AML-193 (cell line): ENCODE measurements around the gene ZNF436.
"Not testable (repeated sequence)": the region's sequence is repeated elsewhere in the genome, so short reads cannot be mapped to it uniquely, and the experiment has no call there.

ENCODE experiments used
- DNase-seq, 2 experiments: peaks; one replicate each; lab custom pipeline; 2025; lab: John Stamatoyannopoulos, UW

Gene ZNF436

DNA sequence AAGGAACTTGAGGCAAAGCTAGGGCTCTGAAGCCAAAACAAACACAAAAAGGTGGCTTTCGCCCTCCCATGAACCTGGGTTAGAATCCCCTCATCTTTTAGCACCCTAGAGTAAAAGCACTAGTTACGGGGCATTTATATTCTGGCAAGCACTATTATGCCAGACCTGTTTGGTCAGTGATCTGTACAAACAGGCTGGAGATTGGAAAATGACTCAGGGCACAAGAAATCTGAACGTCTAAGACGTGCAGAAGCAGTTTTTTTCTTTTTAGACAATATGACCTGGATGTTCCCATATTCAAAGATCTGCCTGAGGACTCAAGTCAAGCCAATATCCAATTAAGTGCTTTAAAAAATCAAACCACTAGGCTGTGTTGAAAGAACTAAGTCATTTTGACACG, 3.0 kb downstream of the ZNF436 start:
- DNase-seq = no peak

DNA sequence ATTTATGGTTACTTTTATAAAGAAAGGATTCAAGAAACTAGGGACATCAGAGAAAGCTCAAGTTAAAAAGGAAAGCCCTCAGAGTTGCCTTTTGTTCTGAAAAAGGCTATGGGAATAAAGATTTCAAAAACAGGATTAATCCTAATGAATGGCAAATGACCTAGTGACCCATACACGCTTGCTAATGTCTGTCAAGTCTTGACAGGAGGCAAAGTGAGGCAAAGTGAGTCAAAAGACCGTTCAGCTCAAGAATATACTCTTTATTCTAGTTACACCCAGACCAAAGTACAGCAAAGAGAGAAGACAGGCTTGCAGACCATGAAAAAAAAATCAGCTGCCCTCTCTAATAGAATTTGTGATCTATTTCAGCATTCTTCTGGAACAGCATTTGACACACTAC, 3.5 kb downstream of the ZNF436 start:
- no peak for DNase-seq

DNA sequence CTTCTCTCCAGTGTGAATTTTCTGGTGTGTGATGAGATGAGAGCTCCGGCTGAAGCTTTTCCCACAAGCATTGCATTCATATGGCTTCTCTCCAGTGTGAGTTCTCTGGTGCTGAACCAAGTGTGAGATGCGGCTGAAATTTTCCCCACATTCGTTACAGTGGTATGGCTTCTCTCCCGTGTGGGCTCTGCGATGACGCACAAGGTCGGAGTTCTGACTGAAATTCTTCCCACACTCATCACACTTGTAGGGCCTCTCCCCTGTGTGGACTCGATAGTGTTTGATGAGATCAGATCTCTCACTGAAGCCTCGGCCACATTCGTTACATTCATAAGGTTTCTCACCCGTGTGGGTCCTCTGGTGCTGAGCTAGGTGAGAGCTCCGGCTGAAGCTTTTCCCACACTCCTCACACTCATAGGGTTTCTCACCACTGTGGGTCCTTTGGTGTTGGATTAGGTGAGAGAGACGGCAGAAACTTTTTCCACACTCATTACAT, 7.4 kb downstream of the ZNF436 start:
- DNase-seq = no peak

DNA sequence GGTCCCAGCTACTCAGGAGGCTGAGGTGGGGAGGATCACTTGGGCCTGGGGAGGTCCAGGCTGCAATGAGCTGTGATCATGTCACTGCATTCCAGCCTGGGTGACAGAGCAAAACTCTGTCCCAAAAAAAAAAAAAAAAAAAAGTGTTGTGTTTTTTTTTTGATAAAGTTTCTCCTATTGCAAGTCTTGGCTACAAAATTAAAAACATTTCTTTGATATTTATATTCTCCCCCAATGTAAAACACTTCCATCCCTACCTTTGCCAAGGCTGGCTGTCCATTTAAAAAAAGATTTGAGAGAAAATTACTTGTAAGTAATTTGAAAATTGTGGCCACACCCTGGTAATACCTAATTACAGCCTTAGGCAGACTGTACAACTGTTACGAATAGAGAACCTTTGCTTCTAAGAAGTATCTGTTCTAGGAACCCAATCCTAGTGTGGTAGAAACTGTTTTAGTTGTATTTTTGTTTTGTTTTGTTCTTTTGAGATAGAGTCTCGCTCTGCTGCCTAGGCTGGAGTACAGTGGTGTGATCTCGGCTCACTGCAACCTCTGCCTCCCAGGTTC, 11.2 kb downstream of the ZNF436 start:
- no peak for DNase-seq

DNA sequence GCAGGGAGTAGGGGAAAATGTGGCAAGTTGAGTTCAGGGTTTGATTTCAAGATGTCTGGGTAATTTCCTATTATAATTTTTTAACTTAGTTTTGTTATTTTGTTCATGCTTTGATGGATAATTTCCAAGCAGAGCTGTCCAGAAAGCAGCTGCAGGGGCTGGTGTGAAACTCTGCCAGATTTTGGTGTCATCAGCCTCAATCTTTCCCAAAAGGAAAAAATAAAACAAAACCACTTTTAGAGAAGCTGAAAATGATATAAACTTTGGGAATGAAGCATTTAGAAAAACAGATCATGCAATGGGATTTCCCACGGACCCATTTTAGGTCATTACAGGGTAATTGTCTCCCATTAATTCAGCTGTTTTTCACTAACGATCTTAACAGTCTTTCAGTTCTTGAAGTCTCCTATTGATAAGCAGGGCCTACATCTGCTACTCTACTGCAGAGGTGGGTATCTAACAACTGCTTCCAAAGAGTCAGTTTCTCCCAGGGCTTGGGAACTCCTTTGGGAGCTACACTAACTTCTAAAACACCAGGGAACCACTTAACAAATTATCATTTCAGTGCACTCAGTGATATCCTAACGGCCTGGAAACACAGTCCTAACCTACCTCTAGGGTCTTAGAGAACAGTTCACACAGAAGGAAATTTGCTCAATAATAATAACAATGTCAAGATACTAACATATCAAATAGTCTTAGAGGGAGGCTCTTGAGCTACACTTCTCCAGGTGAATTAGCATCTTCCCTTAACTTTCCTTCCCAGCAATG, 12.3 kb downstream of the ZNF436 start:
- no peak for DNase-seq

DNA sequence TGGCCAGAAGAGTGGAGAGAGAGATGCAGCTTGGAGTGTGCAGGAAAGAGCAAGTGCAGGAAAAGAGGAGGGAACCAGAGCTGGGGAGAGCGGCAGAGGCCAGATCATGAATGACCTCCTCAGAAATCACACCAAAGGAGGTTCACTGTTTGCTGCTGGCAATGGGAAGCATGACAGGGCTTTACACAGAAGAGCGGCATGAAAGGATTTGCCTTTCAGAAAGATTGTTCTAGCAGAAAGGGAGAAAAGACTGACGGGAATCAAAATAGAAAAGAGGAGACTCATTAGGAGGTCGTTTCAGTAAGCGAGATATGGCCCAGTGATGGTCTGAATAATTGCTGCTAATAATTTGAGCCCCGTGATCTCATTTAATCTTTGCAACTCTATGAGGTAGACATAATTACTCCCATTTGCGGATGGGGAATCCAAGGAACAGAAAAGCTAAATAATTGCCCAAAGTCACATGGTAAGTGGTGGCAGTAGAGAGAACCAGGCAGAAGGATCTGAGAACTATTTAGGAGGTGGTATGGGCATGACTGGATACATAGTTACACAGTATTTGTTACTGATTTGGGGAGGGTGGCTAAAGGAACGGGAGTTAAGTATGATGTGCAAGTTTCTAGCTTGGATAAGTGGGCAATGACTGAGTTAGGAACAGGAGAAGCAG, 13.0 kb downstream of the ZNF436 start:
- DNase-seq = no peak

DNA sequence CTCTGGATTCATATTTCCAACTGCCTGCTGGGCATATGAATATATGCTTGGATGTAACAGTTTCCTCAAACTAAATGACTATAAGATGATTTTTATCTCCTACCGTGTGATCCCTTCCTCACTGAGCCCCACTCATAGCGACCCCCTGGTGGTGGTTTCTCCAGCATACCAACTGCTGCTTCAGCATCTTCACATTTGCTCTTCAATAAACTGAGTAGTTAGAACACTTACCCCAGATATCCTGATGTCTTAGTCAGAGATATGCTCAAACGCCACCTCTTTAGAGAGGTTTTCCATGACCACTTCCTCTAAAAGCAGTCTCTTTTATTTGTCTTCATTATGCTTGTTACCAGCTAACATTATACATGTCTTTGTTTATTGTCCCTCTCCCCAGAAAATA, 15.4 kb downstream of the ZNF436 start:
- DNase-seq = no peak

DNA sequence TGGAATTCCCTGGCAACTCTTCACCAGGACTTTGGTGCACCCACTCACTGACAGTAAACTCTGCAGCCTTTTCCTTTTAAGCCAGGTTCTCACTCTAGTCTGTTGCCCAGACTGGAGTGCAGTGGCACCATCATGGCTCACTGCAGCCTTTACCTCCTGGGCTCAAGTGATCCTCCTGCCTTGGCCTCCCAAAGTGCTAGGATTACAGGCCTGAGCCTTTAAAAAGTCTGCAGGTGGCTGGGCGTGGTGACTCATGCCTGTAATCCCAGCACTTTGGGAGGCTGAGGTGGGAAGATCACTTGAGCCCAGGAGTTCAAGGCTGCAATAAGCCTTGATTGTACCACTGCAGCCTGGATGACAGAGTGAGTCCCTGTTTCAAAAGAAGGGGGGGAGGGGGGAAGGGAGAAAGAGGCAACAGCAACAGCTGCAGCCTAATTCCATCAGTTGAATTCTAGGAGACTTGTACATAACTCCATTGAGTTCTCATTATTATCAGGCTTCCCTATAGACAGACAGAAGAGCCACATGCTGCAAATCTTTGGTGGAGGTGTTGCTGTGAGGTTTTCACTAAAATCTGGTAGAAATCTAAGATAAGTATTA, 17.4 kb downstream of the ZNF436 start:
- no peak for DNase-seq

DNA sequence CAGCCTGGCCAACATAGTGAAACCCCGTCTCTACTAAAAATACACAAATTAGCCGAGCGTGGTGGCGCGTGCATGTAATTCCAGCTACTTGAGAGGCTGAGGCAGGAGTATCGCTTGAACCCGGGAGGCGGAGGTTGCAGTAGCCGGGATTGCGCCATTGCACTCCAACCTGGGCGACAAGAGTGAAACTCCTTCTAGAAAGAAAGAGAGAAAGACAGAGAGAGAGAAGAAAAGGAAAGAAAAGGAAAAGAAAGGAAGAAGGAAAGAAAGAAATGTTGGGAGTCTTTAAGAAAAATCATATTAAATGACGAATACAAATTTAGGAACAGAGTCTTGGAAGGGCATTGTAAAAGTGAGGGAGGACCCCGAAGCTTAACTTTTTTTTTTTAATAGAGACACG, 23.7 kb downstream of the ZNF436 start:
- no peak for DNase-seq

DNA sequence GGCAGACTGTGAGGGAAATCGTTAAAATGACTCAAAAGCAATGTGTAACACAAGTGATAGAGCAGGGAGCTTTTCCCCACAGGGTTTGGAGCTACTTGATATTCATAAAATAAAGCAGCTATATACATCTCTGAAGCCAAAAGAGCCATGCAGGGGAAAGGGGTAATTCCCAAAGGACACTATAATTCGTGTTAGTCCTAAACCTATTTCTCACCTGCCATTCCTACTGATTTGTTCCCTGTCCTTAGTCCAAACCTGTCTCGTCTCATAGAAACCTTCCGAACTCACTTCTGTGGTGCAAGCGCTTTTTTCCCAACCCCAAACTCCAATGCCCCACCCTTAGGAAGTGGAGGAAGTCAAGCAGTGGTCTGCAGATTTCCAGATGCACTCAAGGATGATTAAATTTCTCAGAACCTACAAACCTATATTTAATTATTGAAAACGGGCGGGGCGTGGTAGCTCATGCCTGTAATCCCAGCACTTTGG, 24.6 kb downstream of the ZNF436 start:
- no peak for DNase-seq

DNA sequence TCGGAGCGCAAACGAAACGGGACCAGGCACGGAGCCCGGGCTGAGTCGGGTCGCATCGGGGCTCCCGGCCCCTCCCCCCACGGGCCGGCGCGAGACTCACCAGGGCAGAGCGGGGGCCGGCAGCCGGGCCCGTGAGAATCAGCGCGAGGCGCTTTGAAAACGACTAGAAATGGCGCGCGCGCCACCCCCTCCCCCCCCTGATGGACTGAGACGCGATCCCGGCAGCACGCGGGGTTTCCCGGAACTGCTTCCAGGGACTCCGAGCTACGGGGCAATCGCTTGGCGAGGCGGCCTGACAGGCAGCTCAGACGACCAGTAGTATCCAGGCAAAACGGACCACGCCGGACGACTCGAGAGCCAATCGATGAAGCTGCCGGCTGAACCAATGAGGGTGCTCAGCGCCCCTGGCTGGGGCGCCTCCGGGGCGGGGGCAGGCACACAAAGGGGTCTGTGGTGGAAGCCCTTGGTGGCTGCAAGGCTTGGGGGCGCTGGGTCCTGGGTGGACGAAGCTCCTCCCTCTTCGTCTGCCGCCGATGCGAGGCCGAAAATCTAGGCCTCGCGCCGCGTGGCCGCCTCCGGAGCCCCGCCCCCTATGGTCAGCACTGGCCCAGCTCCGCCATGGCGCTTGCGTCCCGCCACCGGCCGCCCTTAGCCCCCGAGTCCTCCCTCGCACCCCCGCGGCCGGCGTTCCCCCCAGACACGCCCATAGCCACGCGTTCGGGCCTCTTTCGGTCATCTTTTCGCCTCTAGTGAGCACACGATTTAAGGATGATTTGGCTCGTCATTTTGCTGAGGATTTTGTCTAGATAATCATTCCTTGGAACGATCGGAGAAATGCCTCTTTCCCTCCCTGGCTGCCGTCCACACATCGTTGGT, 25.3 kb downstream of the ZNF436 start, which contains the start of gene HNRNPR:
HNRNPR (minus strand) TSS at position 174 of the 876 bp plus-strand sequence. CDS start 3,276 bp downstream, outside the sequence.
- peak; percentile 97 to 99 for DNase-seq

DNA sequence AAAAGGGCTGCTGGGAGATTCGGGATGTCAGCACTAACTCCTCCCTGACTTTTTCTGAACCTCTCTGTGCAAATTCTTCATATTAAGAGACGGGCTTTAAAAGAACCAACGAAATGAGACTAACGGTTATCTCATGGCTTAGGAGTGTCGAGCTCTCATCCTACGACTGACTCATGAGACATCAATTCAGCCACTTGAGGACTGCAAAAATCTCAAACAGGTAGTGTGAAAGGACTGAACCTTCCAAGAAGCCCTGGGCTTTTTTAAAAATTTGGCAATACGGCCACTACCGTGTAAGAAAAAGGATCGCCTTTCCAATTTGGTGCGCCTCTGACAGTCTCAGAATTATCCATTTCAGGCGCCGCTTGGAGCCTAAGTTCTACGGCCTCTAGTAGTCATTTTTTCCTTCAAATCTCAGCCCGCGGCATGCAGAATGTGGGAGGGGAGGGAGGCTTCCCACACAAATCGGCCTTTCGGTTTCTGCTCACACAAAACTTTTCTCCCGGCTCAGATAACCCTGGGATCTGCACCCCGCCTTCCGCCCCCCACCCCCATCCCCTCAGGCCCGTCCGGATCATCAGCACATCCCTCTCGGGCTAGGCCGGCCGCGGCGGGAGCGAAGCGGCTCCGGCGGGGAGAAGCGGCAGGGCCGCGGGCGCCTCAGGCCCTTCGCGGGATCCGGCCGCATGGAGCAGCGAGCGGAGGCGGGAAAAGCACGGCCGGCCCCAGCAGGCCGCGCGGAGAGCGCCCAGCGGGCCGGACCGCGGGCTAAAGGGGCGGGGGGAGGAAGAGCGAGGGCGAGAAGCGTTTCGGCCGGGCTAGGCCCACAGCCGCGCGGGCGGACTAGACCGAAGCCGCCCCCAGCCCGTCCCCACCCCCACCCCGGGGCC, 26.2 kb downstream of the ZNF436 start:
- DNase-seq = peak in 1 of 2 experiments; percentile 29

DNA sequence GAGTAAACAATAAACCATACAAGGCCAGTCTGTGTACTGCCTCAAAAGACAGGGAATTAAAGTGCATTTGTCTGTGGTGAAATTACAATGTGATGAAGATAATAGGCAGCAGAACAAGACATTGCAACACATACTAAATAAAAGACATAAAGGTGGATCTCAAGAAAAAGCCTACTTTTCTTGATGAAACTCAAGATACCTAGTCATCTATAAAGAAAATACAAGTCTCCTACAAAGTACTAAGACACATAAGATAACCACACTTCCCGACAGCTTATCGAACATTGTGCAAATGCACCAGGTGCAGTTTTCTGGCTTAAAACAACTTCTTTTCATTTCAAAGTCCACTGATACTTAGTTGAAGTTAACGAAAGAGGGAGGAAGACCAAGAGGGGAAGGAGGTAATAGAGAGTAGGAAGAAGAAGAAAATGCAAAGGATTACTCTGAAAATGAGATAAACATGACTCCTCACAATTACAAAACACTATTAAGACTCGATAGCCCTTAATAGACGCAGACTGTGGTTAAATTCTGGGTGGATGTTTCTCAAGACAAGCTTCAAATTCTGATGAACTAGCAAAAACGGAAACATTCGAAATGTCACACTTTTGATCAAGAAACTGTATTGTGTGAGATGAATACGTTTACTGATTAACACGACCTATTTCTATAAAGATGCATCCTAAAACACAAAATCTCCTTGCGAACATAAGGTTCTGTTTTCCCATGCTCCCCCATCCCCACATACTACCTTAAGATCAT, 27.5 kb downstream of the ZNF436 start:
- DNase-seq = no peak

DNA sequence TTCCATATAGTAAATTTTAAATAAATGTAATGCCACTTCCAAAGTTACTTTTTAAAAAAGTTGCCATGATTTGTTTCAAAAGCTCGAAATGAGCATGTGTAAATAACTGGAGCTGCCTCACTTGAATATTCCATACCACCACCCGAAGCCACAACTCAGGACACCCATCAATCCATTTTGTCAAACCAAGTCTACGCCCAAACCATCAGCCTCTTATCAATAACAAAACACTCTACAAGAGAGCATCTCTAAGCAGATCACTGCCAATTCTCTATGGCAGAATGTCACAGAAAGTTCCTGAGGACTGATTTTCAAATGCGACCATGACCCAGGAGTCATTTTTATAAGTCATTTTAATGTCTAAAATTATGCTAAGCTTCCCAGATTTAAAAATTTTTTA, 30.0 kb downstream of the ZNF436 start:
- no peak for DNase-seq

DNA sequence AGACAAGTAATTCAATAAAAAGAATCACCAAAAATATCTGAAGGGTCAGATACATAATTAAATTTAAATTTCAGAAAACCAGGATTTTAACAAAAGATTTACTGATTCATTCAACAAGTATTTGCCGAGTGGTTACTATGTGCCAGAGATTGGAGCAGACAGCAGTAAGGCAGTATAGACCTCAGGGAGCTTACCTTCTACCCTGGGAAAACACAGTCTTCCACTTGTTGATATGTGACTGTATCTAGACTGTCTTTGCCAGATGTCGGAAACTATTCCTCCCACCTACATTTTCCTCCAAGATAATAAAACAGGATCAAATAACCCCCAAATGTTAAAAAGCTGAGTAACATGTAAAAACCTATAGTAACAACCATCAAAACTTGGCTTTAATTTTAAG, 31.8 kb downstream of the ZNF436 start:
- DNase-seq = no peak

DNA sequence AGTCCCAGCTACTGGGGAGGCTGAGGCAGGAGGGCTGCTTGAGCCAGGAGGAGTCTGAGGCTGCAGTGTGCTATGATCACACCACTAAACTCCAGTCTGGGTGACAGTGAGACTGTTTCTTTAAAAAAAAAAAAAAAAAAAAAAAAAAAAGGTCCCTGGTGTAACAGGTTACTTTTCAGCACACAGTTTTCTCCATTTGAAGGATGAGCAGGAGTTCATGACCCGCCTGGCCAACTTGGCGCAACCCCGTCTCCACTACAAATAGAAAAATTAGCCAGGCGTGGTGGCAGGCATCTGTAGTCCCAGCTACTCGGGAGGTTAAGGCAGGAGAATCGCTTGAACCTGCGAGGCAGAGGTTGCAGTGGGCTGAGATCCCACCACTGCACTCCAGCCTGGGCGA, 37.9 kb downstream of the ZNF436 start:
- DNase-seq = no peak

DNA sequence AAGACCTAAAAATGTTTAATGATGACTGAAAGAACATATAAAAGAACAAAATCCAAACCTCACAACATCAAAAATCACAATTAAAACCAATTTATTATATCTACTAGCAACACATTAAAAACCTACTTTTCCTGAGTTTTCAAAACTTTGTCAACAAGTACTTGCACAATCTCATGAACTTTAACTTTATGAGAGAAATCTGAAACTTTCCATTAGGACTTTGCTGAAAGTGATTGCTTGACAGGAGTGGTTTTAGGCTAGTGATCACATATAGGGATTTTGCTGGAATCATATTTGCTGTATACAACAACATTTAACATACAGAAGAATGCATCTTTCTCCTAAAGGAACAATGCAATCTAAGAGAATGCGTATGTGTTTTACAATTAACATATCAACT, 38.8 kb downstream of the ZNF436 start:
- no peak for DNase-seq

DNA sequence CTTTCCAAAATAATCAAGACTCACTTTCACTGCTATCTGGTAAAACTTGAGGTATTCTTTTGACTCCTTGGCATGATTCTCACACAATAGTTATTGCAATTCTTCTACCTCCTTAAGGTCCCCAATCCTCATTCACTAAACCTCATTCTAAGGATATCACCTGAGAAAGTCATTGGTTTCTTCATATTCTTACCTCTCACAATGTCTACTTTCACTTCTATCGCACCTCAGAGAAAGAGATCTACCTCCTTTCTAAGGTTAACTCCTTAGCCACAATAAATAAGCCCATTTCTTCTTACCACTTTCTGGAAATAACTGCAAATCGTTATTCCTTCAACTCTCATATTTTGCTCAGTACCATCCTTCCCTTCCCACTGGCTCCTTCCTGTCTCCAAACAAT, 44.2 kb downstream of the ZNF436 start:
- DNase-seq = no peak

DNA sequence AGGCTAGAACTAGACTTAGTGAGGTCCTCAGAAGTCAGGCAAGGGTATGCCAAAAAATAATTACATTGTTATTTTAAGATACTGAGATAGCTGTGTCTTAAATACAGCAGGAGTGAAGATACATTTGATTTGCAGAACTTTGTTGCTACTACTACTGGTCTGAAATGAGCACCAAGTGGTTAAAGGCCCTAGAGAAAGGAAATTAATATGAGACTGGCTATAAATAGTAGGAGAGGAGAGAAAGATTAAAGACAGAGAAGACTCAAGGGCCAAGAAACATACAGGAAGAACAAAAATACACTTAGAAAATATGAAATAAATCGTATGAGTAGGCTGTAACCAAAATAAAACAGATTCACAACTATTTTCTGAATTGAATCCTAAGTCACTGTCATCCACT, 46.9 kb downstream of the ZNF436 start:
- DNase-seq = no peak

DNA sequence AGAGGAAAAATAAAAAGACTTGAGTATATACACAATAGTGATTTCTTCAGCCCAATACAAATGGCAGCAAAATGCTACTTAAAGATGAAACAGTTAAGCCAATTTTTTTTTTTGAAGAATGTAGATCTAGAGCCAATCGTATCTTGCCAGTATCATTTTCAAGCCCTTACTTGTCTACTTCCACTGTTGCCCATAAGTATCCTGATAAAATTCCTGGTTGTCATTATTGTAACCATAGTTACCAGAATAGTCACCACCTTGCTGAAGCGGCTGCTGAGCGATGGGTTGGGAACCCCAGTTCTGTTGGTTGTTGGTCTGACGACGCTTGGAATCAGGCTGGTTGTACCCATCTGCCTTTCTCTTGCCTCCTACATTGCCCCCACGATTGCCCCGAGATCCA, 59.4 kb downstream of the ZNF436 start:
- not testable (repeated sequence) for DNase-seq
